Pulmonary artery endothelial cell (primary cell): ENCODE results near the gene PUS1. TPM values are rescaled to one million over a fixed set of nuclear protein-coding genes. Genes with fewer than 3 reads are reported as not detected.

Experiments used
- DNase-seq: peaks from one replicate; pipeline ENCODE4 v3.0.0-alpha.2; 2011; ENCODE audit warnings: low read depth, low spot score
- total RNA-seq: library from RNA; depleted of rRNA; stranded (reverse); fragments of >200 nt; gene quantifications from 2 replicates; pipeline ENCODE4 v1.2.3, GENCODE V29; 2014

Gene PUS1
- total RNA-seq, 1 donor from 2014 or later: 16.6 TPM

- no peak for DNase-seq
These were observed 61.2 kb downstream of the PUS1 start for GRCh38 chr12:131990066-131990979.

- no peak for DNase-seq
These were observed 61.9 kb downstream of the PUS1 start for GRCh38 chr12:131990980-131991305.

GRCh38 chr12:131991816-131992430 is 62.8 kb downstream of the PUS1 start:
- no peak for DNase-seq

- no peak for DNase-seq
These were observed 65.5 kb downstream of the PUS1 start for GRCh38 chr12:131994589-131994988.

Other genes starting within 250 kb of the PUS1 start
- 20.8 and 26.3 TPM in 2 replicates for gene SFSWAP, start 218.2 kb upstream of the PUS1 start, total RNA-seq
- gene MMP17, start 100.9 kb upstream of the PUS1 start, total RNA-seq: 3.2 and 4.7 TPM in 2 replicates
- 3.6 and 5.2 TPM in 2 replicates for gene ULK1, start 34.7 kb upstream of the PUS1 start, total RNA-seq
- gene EP400, start 20.7 kb downstream of the PUS1 start, total RNA-seq: 8.8 and 9.4 TPM in 2 replicates
- 10.0 and 11.9 TPM in 2 replicates for gene DDX51, start 215.0 kb downstream of the PUS1 start, total RNA-seq
- gene NOC4L, start 215.2 kb downstream of the PUS1 start, total RNA-seq: 15.2 and 22.4 TPM in 2 replicates